Measurements from ENCODE around the gene EGLN2.
"Not testable (repeated sequence)": the region's sequence is repeated elsewhere in the genome, so short reads cannot be mapped to it uniquely, and the experiment has no call there.

Gene EGLN2

GRCh38 chr19:40802300-40803169 lies 3.5 kb downstream of the EGLN2 start:
- no peak for DNase-seq

- no peak for DNase-seq
These were observed 4.3 kb downstream of the EGLN2 start for GRCh38 chr19:40803170-40803856.

- DNase-seq = peak; percentile 38
These were observed 5.1 kb downstream of the EGLN2 start for GRCh38 chr19:40803857-40804782.

GRCh38 chr19:40804783-40805242 lies 5.8 kb downstream of the EGLN2 start:
- no peak for DNase-seq

GRCh38 chr19:40805258-40805868 lies 6.4 kb downstream of the EGLN2 start:
- no peak for DNase-seq

GRCh38 chr19:40806423-40807146 lies 7.6 kb downstream of the EGLN2 start:
- peak; percentile 71 for DNase-seq

GRCh38 chr19:40807147-40808020 lies 8.4 kb downstream of the EGLN2 start:
- DNase-seq = no peak

- DNase-seq = no peak
These were observed 9.0 kb downstream of the EGLN2 start for GRCh38 chr19:40808021-40808325.

- no peak for DNase-seq
These were observed 9.5 kb downstream of the EGLN2 start for GRCh38 chr19:40808497-40808896.

GRCh38 chr19:40809358-40810086 lies 10.5 kb downstream of the EGLN2 start:
- no peak for DNase-seq

GRCh38 chr19:40810160-40810559 lies 11.2 kb downstream of the EGLN2 start:
- DNase-seq = no peak

- DNase-seq = peak; percentile 24
These were observed 11.8 kb downstream of the EGLN2 start for GRCh38 chr19:40810649-40811408.

GRCh38 chr19:40811478-40812341 lies 12.7 kb downstream of the EGLN2 start:
- peak; percentile 29 for DNase-seq

GRCh38 chr19:40812571-40812970 lies 13.6 kb downstream of the EGLN2 start:
- DNase-seq = not testable (repeated sequence)

- no peak for DNase-seq
These were observed 14.2 kb downstream of the EGLN2 start for GRCh38 chr19:40813182-40813581.

- DNase-seq = no peak
These were observed 16.2 kb downstream of the EGLN2 start for GRCh38 chr19:40815223-40815622.

- DNase-seq = peak; percentile 48
These were observed 19.7 kb downstream of the EGLN2 start for GRCh38 chr19:40818480-40819399.

All from effector CD8-positive, alpha-beta T cell (primary cell).